Embryonic facial prominence (tissue), 1 donor: Measurements from ENCODE around the gene WDR73.
"Not testable (repeated sequence)": the region's sequence is repeated elsewhere in the genome, so short reads cannot be mapped to it uniquely, and the experiment has no call there.

ENCODE experiments used
- DNase-seq: peaks from one replicate; pipeline ENCODE4 v3.0.0-alpha.2; 2016; ENCODE audit errors: extremely low spot score

Gene WDR73

GRCh38 chr15:84653910-84654688, at the start of gene WDR73:
Gene WDR73, minus strand, starts transcription at chr15:84654283. Its CDS starts 9 bp downstream, at chr15:84654274.
- DNase-seq = peak; percentile 93

GRCh38 chr15:84703808-84704207, 49.7 kb upstream of the WDR73 start:
- DNase-seq = no peak

- DNase-seq = no peak
Observed at GRCh38 chr15:84702961-84703482, 48.9 kb upstream of the WDR73 start.

- no peak for DNase-seq
Observed at GRCh38 chr15:84699538-84700191, 45.6 kb upstream of the WDR73 start.

- DNase-seq = no peak
Observed at GRCh38 chr15:84697236-84697990, 43.3 kb upstream of the WDR73 start.

- no peak for DNase-seq
Observed at GRCh38 chr15:84696757-84697156, 42.7 kb upstream of the WDR73 start.

GRCh38 chr15:84690342-84690741, 36.3 kb upstream of the WDR73 start:
- DNase-seq = no peak

- no peak for DNase-seq
Observed at GRCh38 chr15:84689858-84690257, 35.8 kb upstream of the WDR73 start.

- not testable (repeated sequence) for DNase-seq
Observed at GRCh38 chr15:84686446-84686845, 32.4 kb upstream of the WDR73 start.

GRCh38 chr15:84685304-84685703, 31.2 kb upstream of the WDR73 start:
- DNase-seq = no peak

- no peak for DNase-seq
Observed at GRCh38 chr15:84684092-84684491, 30.0 kb upstream of the WDR73 start.

GRCh38 chr15:84681831-84682230, 27.7 kb upstream of the WDR73 start:
- DNase-seq = no peak

GRCh38 chr15:84671211-84671610, 17.1 kb upstream of the WDR73 start:
- peak; percentile 37 for DNase-seq

GRCh38 chr15:84669726-84670125, 15.6 kb upstream of the WDR73 start:
- no peak for DNase-seq

- DNase-seq = no peak
Observed at GRCh38 chr15:84668221-84668982, 14.3 kb upstream of the WDR73 start.

GRCh38 chr15:84666373-84666772, 12.3 kb upstream of the WDR73 start:
- DNase-seq = no peak

- DNase-seq = no peak
Observed at GRCh38 chr15:84661001-84661400, 6.9 kb upstream of the WDR73 start.

GRCh38 chr15:84659904-84660781, 6.1 kb upstream of the WDR73 start:
- DNase-seq = no peak

GRCh38 chr15:84658788-84659411, 4.8 kb upstream of the WDR73 start:
- DNase-seq = no peak
